22Rv1 (cell line): Measurements from ENCODE around the gene DHRSX.
"Not testable (repeated sequence)": the region's sequence is repeated elsewhere in the genome, so short reads cannot be mapped to it uniquely, and the experiment has no call there.

Experiments used
- ZFX ChIP-seq: fragments of 450-650 bp; IDR thresholded peaks from 2 replicates; pipeline ENCODE4 v1.6.1; 2017; ENCODE audit warnings: antibody characterized with exemption, borderline replicate concordance
- TF ChIP-seq, protein P1 (sequence below): fragments of 450-650 bp; IDR thresholded peaks from 2 replicates; pipeline ENCODE4 v1.5.1; 2017; ENCODE audit warnings: mild to moderate bottlenecking

DNA sequence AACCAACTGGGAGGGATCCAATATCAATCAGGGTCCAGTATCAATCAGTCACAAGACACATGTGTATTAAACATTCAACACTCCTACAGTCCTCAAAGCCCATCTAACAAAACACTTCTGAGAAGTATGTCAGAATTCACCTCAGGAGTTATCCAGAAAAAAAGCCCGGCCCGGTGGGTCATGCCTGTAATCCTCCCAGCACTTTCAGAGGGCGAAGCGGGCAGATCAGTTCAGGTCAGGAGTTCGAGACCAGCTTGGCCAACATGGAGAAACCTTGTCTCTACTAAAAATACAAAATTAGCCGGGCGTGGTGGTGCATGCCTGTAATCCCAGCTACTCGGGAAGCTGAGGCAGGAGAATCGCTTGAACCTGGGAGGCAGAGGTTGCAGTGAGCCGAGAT is 229.2 kb downstream of the DHRSX start:
- TF ChIP-seq, protein P1, sequence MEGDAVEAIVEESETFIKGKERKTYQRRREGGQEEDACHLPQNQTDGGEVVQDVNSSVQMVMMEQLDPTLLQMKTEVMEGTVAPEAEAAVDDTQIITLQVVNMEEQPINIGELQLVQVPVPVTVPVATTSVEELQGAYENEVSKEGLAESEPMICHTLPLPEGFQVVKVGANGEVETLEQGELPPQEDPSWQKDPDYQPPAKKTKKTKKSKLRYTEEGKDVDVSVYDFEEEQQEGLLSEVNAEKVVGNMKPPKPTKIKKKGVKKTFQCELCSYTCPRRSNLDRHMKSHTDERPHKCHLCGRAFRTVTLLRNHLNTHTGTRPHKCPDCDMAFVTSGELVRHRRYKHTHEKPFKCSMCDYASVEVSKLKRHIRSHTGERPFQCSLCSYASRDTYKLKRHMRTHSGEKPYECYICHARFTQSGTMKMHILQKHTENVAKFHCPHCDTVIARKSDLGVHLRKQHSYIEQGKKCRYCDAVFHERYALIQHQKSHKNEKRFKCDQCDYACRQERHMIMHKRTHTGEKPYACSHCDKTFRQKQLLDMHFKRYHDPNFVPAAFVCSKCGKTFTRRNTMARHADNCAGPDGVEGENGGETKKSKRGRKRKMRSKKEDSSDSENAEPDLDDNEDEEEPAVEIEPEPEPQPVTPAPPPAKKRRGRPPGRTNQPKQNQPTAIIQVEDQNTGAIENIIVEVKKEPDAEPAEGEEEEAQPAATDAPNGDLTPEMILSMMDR, result not testable (repeated sequence)
- not testable (repeated sequence) for TF ChIP-seq ZFX
